ENCODE measurements around the gene ABHD17A.

Gene ABHD17A

DNA sequence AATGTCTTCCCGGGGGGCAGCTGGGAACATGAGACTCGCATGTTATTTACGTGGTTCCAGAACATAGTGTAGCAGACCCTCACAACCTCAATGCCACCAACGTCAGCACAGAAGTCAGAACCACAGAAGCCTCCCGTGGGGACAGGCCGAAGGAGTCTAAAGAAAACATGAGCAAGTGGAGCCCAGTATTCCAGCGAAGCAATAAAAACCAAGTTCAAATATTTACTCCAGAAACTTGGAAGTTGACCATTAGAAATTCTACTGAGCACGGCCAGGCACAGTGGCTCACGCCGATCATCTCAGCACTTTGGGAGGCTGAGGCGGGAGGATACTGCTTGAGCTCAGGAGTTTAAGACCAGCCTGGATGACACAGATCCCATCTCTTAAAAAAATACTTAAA is 55.3 kb downstream of the ABHD17A start:
- ATAC-seq: no peak
- TF ChIP-seq, protein P1, sequence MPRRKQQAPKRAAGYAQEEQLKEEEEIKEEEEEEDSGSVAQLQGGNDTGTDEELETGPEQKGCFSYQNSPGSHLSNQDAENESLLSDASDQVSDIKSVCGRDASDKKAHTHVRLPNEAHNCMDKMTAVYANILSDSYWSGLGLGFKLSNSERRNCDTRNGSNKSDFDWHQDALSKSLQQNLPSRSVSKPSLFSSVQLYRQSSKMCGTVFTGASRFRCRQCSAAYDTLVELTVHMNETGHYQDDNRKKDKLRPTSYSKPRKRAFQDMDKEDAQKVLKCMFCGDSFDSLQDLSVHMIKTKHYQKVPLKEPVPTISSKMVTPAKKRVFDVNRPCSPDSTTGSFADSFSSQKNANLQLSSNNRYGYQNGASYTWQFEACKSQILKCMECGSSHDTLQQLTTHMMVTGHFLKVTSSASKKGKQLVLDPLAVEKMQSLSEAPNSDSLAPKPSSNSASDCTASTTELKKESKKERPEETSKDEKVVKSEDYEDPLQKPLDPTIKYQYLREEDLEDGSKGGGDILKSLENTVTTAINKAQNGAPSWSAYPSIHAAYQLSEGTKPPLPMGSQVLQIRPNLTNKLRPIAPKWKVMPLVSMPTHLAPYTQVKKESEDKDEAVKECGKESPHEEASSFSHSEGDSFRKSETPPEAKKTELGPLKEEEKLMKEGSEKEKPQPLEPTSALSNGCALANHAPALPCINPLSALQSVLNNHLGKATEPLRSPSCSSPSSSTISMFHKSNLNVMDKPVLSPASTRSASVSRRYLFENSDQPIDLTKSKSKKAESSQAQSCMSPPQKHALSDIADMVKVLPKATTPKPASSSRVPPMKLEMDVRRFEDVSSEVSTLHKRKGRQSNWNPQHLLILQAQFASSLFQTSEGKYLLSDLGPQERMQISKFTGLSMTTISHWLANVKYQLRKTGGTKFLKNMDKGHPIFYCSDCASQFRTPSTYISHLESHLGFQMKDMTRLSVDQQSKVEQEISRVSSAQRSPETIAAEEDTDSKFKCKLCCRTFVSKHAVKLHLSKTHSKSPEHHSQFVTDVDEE (CRISPR knock-in tag; IDR thresholded peaks at IDR 0.05): no peak
- TF ChIP-seq, protein P2, sequence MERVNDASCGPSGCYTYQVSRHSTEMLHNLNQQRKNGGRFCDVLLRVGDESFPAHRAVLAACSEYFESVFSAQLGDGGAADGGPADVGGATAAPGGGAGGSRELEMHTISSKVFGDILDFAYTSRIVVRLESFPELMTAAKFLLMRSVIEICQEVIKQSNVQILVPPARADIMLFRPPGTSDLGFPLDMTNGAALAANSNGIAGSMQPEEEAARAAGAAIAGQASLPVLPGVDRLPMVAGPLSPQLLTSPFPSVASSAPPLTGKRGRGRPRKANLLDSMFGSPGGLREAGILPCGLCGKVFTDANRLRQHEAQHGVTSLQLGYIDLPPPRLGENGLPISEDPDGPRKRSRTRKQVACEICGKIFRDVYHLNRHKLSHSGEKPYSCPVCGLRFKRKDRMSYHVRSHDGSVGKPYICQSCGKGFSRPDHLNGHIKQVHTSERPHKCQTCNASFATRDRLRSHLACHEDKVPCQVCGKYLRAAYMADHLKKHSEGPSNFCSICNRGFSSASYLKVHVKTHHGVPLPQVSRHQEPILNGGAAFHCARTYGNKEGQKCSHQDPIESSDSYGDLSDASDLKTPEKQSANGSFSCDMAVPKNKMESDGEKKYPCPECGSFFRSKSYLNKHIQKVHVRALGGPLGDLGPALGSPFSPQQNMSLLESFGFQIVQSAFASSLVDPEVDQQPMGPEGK (CRISPR knock-in tag; IDR thresholded peaks at IDR 0.05; ENCODE audit: borderline replicate concordance): no peak
- TF ChIP-seq ZFP3 (CRISPR knock-in tag; IDR thresholded peaks at IDR 0.05): no peak
- TF ChIP-seq RARB (CRISPR knock-in tag; IDR thresholded peaks at IDR 0.05): no peak
- TF ChIP-seq ESRRG (CRISPR knock-in tag; IDR thresholded peaks at IDR 0.05): no peak
- TF ChIP-seq BACH2 (CRISPR knock-in tag; IDR thresholded peaks at IDR 0.05; ENCODE audit: borderline replicate concordance): no peak
- TF ChIP-seq, protein P3, sequence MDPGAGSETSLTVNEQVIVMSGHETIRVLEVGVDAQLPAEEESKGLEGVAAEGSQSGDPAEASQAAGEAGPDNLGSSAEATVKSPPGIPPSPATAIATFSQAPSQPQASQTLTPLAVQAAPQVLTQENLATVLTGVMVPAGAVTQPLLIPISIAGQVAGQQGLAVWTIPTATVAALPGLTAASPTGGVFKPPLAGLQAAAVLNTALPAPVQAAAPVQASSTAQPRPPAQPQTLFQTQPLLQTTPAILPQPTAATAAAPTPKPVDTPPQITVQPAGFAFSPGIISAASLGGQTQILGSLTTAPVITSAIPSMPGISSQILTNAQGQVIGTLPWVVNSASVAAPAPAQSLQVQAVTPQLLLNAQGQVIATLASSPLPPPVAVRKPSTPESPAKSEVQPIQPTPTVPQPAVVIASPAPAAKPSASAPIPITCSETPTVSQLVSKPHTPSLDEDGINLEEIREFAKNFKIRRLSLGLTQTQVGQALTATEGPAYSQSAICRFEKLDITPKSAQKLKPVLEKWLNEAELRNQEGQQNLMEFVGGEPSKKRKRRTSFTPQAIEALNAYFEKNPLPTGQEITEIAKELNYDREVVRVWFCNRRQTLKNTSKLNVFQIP (CRISPR knock-in tag; IDR thresholded peaks at IDR 0.05; ENCODE audit: borderline replicate concordance, low read depth): no peak
- no peak for TF ChIP-seq TCF4 (CRISPR knock-in tag; IDR thresholded peaks at IDR 0.05; ENCODE audit: borderline replicate concordance)
- no peak for TF ChIP-seq SNAI2 (CRISPR knock-in tag; IDR thresholded peaks at IDR 0.05)

DNA sequence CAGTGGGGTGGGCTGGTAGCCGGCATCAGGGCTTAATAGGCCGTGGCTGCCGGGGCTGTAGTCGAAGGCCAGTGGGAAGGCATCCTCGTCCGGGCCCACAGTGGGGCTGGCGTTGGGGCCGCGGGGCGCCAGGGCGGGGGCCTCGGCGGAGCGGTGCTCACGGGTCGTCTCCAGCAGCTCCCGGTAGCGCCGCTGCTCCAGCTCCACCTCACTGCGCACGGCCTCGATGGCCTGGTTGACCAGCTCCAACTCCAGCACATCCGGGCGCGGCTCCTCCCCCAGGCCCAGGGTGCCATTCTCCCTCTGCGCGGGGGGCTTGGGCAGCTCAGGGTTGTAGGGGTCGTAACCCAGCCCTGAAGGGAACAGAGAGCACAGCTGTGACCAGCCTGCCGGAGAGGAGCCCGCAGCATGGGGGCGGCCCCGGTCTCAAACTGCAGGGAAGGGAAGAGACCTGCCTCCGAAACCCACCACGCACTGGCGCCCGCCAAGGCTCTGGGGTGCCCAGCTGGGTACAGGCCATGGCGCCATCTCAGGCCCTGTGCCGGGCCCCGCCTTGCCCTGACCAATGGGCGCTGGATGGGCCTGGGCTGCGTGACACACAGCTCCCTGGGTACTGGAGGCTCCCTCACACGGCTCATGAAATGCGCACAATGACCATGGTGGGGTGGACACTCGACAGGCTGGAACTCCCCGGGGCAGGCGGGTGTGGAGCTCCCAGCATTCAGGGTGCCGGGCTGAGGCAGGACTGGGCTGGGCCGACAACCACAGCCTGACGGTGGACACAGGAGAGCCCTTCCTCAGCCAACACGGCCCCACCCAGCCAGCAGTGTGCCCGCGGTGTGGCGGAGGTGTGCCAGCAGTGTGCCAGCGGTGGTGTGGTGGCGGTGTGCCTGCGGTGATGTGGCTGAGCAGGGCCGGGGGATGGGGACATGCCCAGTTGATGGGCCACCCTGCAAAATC is 56.7 kb downstream of the ABHD17A start:
- TF ChIP-seq GLIS3 (CRISPR knock-in tag; IDR thresholded peaks at IDR 0.05) (no peak), PPARA (CRISPR knock-in tag; IDR thresholded peaks at IDR 0.05; ENCODE audit: borderline replicate concordance) (no peak), ZNF565 (CRISPR knock-in tag; conservative IDR thresholded peaks at IDR 0.05; ENCODE audit: low read depth) (no peak), ISL1 (CRISPR knock-in tag; IDR thresholded peaks at IDR 0.05) (no peak), ZFP3 (CRISPR knock-in tag; IDR thresholded peaks at IDR 0.05) (no peak), CSDC2 (CRISPR knock-in tag; IDR thresholded peaks at IDR 0.05) (no peak)
- TF ChIP-seq, protein P2 (CRISPR knock-in tag; IDR thresholded peaks at IDR 0.05; ENCODE audit: borderline replicate concordance): no peak
- ATAC-seq: no peak

DNA sequence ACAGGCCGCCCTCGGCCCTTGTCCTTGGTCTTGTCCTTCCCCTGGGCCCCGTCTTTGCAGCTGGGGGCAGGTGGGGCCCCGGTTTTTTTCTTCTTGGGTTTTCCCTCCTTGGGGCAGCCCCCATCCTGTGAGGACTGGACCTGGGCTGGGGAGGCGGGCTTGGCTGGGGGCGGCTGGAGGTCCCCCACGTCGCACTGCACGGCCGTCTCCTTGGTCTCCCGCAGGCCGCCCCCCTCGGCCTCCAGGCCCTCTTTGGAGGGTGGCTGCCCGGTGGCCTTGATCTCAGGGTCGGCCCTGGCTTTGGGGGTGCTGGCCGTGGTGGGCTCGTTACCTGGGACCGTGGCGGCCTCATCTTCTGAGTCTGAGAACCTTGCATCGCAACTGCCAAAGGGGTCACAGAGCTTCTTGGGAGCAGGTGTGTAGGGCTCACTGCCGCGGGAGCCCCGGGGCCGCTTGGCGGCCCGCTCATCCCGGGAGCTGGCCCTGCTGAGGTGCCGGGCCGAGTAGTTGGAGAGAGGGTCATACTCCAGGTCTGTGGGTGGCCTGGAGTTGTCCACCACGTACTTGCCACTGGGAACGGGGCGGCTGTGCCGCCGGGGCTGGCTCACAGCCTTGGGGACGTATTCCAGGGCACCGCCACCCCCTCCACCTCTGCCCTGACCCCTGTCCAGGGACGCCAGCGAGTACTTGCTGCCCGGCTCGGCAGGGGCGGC is 57.6 kb downstream of the ABHD17A start:
- no peak for TF ChIP-seq BACH2 (CRISPR knock-in tag; IDR thresholded peaks at IDR 0.05; ENCODE audit: borderline replicate concordance)
- no peak for ATAC-seq
